ENCODE measurements around the gene PROX1. TPM values are rescaled to one million over a fixed set of nuclear protein-coding genes. Genes with fewer than 3 reads are reported as not detected.

Gene PROX1
- total RNA-seq, 2 donors from 2014 or later = 1.5 to 3.9 TPM

GRCh38 chr1:214008791-214009422, 21.1 kb downstream of the PROX1 start:
- TF ChIP-seq CTCF (conservative IDR thresholded peaks at IDR 0.05) = no peak
- Histone ChIP-seq H3K36me3 (ENCODE audit: control insufficient read depth, insufficient read depth, low read length) (no peaks in the 10 kb centered on the region), H3K4me1 (ENCODE audit: control insufficient read depth, insufficient read depth, low read length) (no peaks in the 10 kb centered on the region), H3K4me3 (ENCODE audit: low read length) (no peak overlapping the region), H3K27me3 (ENCODE audit: control insufficient read depth, insufficient read depth, low read length, poor library complexity, severe bottlenecking) (no peaks in the 10 kb centered on the region), H3K27ac (ENCODE audit: low read depth, low read length) (peak overlapping the region; percentile 84), H3K9me3 (ENCODE audit: control insufficient read depth, low read length) (no peaks in the 10 kb centered on the region), H3K9ac (ENCODE audit: extremely low read depth, low read length, poor library complexity, severe bottlenecking) (no peak overlapping the region)
- H3K4me3 Mint-ChIP-seq = no peak overlapping the region
- H3K27me3 Mint-ChIP-seq (ENCODE audit: insufficient read depth) = no peaks in the 10 kb centered on the region
- no peaks in the 10 kb centered on the region for H3K36me3 Mint-ChIP-seq (ENCODE audit: low read depth)
- DNase-seq = no peak
- H3K4me1 Mint-ChIP-seq = no peaks in the 10 kb centered on the region
- H3K27ac Mint-ChIP-seq = no peak overlapping the region
- no peaks in the 10 kb centered on the region for H3K9me3 Mint-ChIP-seq
- 90 to 93% methylated on average over 2 to 8 of the region's 8 CpGs for WGBS, 2 experiments (ENCODE audit: insufficient coverage in 1 of 2, insufficient read length in 1 of 2)

GRCh38 chr1:214009423-214010196, 21.8 kb downstream of the PROX1 start:
- Mint-ChIP-seq H3K36me3 (ENCODE audit: low read depth) (no peaks in the 10 kb centered on the region), H3K4me1 (peaks cover under 1% of the 10 kb centered on the region), H3K9me3 (no peaks in the 10 kb centered on the region), H3K27ac (no peak overlapping the region), H3K4me3 (no peak overlapping the region), H3K27me3 (ENCODE audit: insufficient read depth) (no peaks in the 10 kb centered on the region)
- no peaks in the 10 kb centered on the region for H3K9me3 ChIP-seq (ENCODE audit: control insufficient read depth, low read length)
- H3K27me3 ChIP-seq (ENCODE audit: control insufficient read depth, insufficient read depth, low read length, poor library complexity, severe bottlenecking) = no peaks in the 10 kb centered on the region
- H3K27ac ChIP-seq (ENCODE audit: low read depth, low read length) = peak overlapping the region; percentile 84
- no peak overlapping the region for H3K4me3 ChIP-seq (ENCODE audit: low read length)
- H3K36me3 ChIP-seq (ENCODE audit: control insufficient read depth, insufficient read depth, low read length) = no peaks in the 10 kb centered on the region
- no peaks in the 10 kb centered on the region for H3K4me1 ChIP-seq (ENCODE audit: control insufficient read depth, insufficient read depth, low read length)
- TF ChIP-seq CTCF (conservative IDR thresholded peaks at IDR 0.05) = no peak
- 92 to 95% methylated on average over 10 to 14 of the region's 14 CpGs for WGBS, 2 experiments (ENCODE audit: insufficient coverage in 1 of 2, insufficient read length in 1 of 2)
- no peak overlapping the region for H3K9ac ChIP-seq (ENCODE audit: extremely low read depth, low read length, poor library complexity, severe bottlenecking)
- no peak for DNase-seq

- Mint-ChIP-seq H3K9me3 (no peaks in the 10 kb centered on the region), H3K27me3 (ENCODE audit: insufficient read depth) (no peaks in the 10 kb centered on the region), H3K4me1 (peaks cover 1% of the 10 kb centered on the region), H3K27ac (no peak overlapping the region), H3K4me3 (no peak overlapping the region), H3K36me3 (ENCODE audit: low read depth) (no peaks in the 10 kb centered on the region)
- H3K4me3 ChIP-seq (ENCODE audit: low read length) = no peak overlapping the region
- H3K4me1 ChIP-seq (ENCODE audit: control insufficient read depth, insufficient read depth, low read length) = peaks cover 3% of the 10 kb centered on the region
- H3K9ac ChIP-seq (ENCODE audit: extremely low read depth, low read length, poor library complexity, severe bottlenecking) = no peak overlapping the region
- no peaks in the 10 kb centered on the region for H3K9me3 ChIP-seq (ENCODE audit: control insufficient read depth, low read length)
- no peaks in the 10 kb centered on the region for H3K27me3 ChIP-seq (ENCODE audit: control insufficient read depth, insufficient read depth, low read length, poor library complexity, severe bottlenecking)
- no peak for DNase-seq
- no peak for TF ChIP-seq CTCF (conservative IDR thresholded peaks at IDR 0.05)
- no peaks in the 10 kb centered on the region for H3K36me3 ChIP-seq (ENCODE audit: control insufficient read depth, insufficient read depth, low read length)
- WGBS, 2 experiments (ENCODE audit: insufficient coverage in 1 of 2, insufficient read length in 1 of 2) = 93 to 100% methylated on average over 1 of the region's 1 CpG
- peak overlapping the region; percentile 84 for H3K27ac ChIP-seq (ENCODE audit: low read depth, low read length)
Measured at GRCh38 chr1:214010197-214010573, 22.4 kb downstream of the PROX1 start.

All from endodermal cell (in vitro differentiated cells).